GM23338 (cell line): Measurements from ENCODE around the gene ZNFX1. TPM values are rescaled to one million over a fixed set of nuclear protein-coding genes. Genes with fewer than 3 reads are reported as not detected.

ENCODE experiments used
- ATAC-seq: fragments of 200-7000 bp; cut with Tn5 transposase; 3 replicates; pipeline ENCODE4 v1.9.1; 2020
- DNase-seq: peaks from one replicate; pipeline ENCODE4 v3.0.0-alpha.2; 2015; ENCODE audit warnings: low spot score
- H2AFZ ChIP-seq: fragments of 200-600 bp; sonication (generic); 2 replicates; pipeline ENCODE4 v1.8.0; 2016; ENCODE audit warnings: antibody characterized with exemption, mild to moderate bottlenecking, moderate library complexity
- H3F3A ChIP-seq: fragments of 200-600 bp; sonication (generic); replicated peaks from 2 replicates; pipeline ENCODE4 v1.8.0; 2017; ENCODE audit warnings: antibody characterized with exemption, mixed run types, low read depth
- H3K27ac ChIP-seq: fragments of 200-600 bp; sonication (generic); 2 replicates; pipeline ENCODE4 v1.6.1; 2016; ENCODE audit warnings: low read depth
- H3K27me3 ChIP-seq: fragments of 200-600 bp; sonication (generic); 2 replicates; pipeline ENCODE4 v1.8.0; 2016; ENCODE audit warnings: mild to moderate bottlenecking, mixed run types, moderate library complexity; ENCODE audit not compliant: insufficient read depth
- H3K36me3 ChIP-seq: fragments of 200-600 bp; sonication (generic); 2 replicates; pipeline ENCODE4 v1.8.0; 2016; ENCODE audit warnings: mild to moderate bottlenecking; ENCODE audit not compliant: insufficient read depth
- H3K4me1 ChIP-seq: fragments of 200-600 bp; sonication (generic); 2 replicates; pipeline ENCODE4 v1.8.0; 2016; ENCODE audit warnings: mild to moderate bottlenecking, moderate library complexity; ENCODE audit not compliant: insufficient read depth
- H3K4me2 ChIP-seq: fragments of 200-600 bp; sonication (generic); 2 replicates; pipeline ENCODE4 v1.7.1; 2017; ENCODE audit warnings: mixed run types
- H3K4me3 ChIP-seq: fragments of 200-600 bp; sonication (generic); 2 replicates; pipeline ENCODE4 v1.6.1; 2016; ENCODE audit warnings: mixed run types
- H3K79me2 ChIP-seq: fragments of 200-600 bp; sonication (generic); replicated peaks from 2 replicates; pipeline ENCODE4 v1.8.0; 2017; ENCODE audit warnings: mild to moderate bottlenecking; ENCODE audit not compliant: insufficient read depth
- H3K9me2 ChIP-seq: fragments of 200-600 bp; sonication (generic); 2 replicates; pipeline ENCODE4 v1.8.0; 2017; ENCODE audit not compliant: insufficient read depth
- H4K20me1 ChIP-seq: fragments of 200-600 bp; sonication (generic); replicated peaks from 2 replicates; pipeline ENCODE4 v1.8.0; 2017; ENCODE audit warnings: mild to moderate bottlenecking; ENCODE audit not compliant: insufficient read depth
- H3K27ac Mint-ChIP-seq: 2 replicates; pipeline ENCODE4 v1.8.0; 2020; ENCODE audit warnings: inconsistent platforms, mild to moderate bottlenecking, moderate library complexity, mixed read lengths
- H3K27me3 Mint-ChIP-seq: 3 replicates; pipeline ENCODE4 v1.8.0; 2022; ENCODE audit warnings: low read depth, mild to moderate bottlenecking, moderate library complexity, mixed read lengths, inconsistent platforms; ENCODE audit not compliant: insufficient read depth, poor library complexity
- H3K36me3 Mint-ChIP-seq: 3 replicates; pipeline ENCODE4 v1.8.0; 2021; ENCODE audit warnings: low read depth, mild to moderate bottlenecking, inconsistent platforms, moderate library complexity, mixed read lengths
- H3K4me1 Mint-ChIP-seq: 3 replicates; pipeline ENCODE4 v1.8.0; 2020; ENCODE audit warnings: mild to moderate bottlenecking, inconsistent platforms, mixed read lengths
- H3K4me3 Mint-ChIP-seq: 3 replicates; pipeline ENCODE4 v1.8.0; 2021; ENCODE audit warnings: moderate library complexity, mild to moderate bottlenecking, inconsistent platforms, mixed read lengths
- H3K9me3 Mint-ChIP-seq: 3 replicates; pipeline ENCODE4 v1.8.0; 2020; ENCODE audit warnings: moderate library complexity, mild to moderate bottlenecking, inconsistent platforms, mixed read lengths
- CREB1 ChIP-seq: fragments of 250-450 bp; sonication (Bioruptor Pico); IDR thresholded peaks from 2 replicates; pipeline ENCODE4 v1.5.0; 2020; ENCODE audit warnings: low read depth, mild to moderate bottlenecking, moderate library complexity
- CTCF ChIP-seq, 2 experiments: fragments of 200-600 bp in 1 of 2; sonication (generic) in 1 of 2; conservative IDR thresholded peaks; 2 replicates each; pipeline versions ENCODE4 v1.5.1 to v1.6.1; 2016 to 2017; ENCODE audit warnings: antibody characterized with exemption in 2 of 2, low read depth in 2 of 2, mild to moderate bottlenecking in 2 of 2, moderate library complexity in 1 of 2
- ETS1 ChIP-seq: IDR thresholded peaks from 2 replicates; pipeline ENCODE4 v1.6.1; 2016; ENCODE audit warnings: antibody characterized with exemption
- NANOG ChIP-seq: IDR thresholded peaks from 2 replicates; pipeline ENCODE4 v1.6.1; 2016; ENCODE audit warnings: antibody characterized with exemption, borderline replicate concordance
- POLR2AphosphoS5 ChIP-seq: IDR thresholded peaks from 2 replicates; pipeline ENCODE4 v1.6.1; 2016; ENCODE audit warnings: antibody characterized with exemption, low read depth
- STAT1 ChIP-seq: IDR thresholded peaks from one replicate; pipeline ENCODE4 v1.6.1; 2016; ENCODE audit warnings: antibody characterized with exemption; ENCODE audit not compliant: unreplicated experiment
- ZNF114 ChIP-seq: fragments of 250-450 bp; sonication (Bioruptor Pico); IDR thresholded peaks from 2 replicates; pipeline ENCODE4 v1.5.0; 2020; ENCODE audit warnings: mild to moderate bottlenecking, moderate library complexity
- ZNF331 ChIP-seq: fragments of 250-450 bp; sonication (Bioruptor Pico); IDR thresholded peaks from 2 replicates; pipeline ENCODE4 v1.5.0; 2020; ENCODE audit warnings: low read depth, mild to moderate bottlenecking, moderate library complexity
- ZNF462 ChIP-seq: fragments of 250-450 bp; sonication (Bioruptor Pico); IDR thresholded peaks from 2 replicates; pipeline ENCODE4 v1.5.0; 2020; ENCODE audit warnings: mild to moderate bottlenecking, moderate library complexity
- polyA plus RNA-seq: library from polyadenylated mRNA; unstranded; fragments of >200 nt; fragmentation: Nextera tagmentation; extraction: Ambion mirVana; gene quantifications from 2 replicates; pipeline ENCODE4 v1.2.1, GENCODE V29; 2016
- total RNA-seq: library from RNA; depleted of rRNA; stranded (reverse); fragments of >200 nt; shearing (Covaris generic); gene quantifications from 2 replicates; pipeline ENCODE4 v1.2.3, GENCODE V29; 2014

ZNFX1 gene
- total and polyA plus RNA-seq, 2 experiments from 2014 or later: 6.1 to 12.1 TPM

GRCh38 chr20:49306903-49307620, 29.2 kb upstream of the ZNFX1 start (continued):
- no peak for TF ChIP-seq POLR2AphosphoS5
- TF ChIP-seq CREB1 (CRISPR knock-in tag): no peak
- no peak for TF ChIP-seq ZNF331
- no peak for TF ChIP-seq ZNF114 (CRISPR knock-in tag)
- no peak for TF ChIP-seq STAT1
- no peak for TF ChIP-seq CTCF (conservative IDR thresholded peaks at IDR 0.05; ENCODE audit: low read depth in 2 of 2)

- no peaks in the 10 kb centered on the region for H3K36me3 ChIP-seq
- DNase-seq: no peak
- H3K4me1 Mint-ChIP-seq: peaks cover 13% of the 10 kb centered on the region
- TF ChIP-seq CTCF (conservative IDR thresholded peaks at IDR 0.05; ENCODE audit: low read depth in 2 of 2): no peak
- TF ChIP-seq POLR2AphosphoS5: no peak
- no peak for TF ChIP-seq ZNF462
- TF ChIP-seq ZNF114 (CRISPR knock-in tag): no peak
- no peak for TF ChIP-seq NANOG
- no peak for TF ChIP-seq ETS1
- TF ChIP-seq CREB1 (CRISPR knock-in tag): no peak
Measured at GRCh38 chr20:49303065-49303552, 25.3 kb upstream of the ZNFX1 start.

More at GRCh38 chr20:49303065-49303552, 25.3 kb upstream of the ZNFX1 start:
- H3K4me3 ChIP-seq: no peak overlapping the region
- Mint-ChIP-seq H3K27ac (no peak overlapping the region), H3K4me3 (no peak overlapping the region), H3K36me3 (no peaks in the 10 kb centered on the region), H3K9me3 (no peaks in the 10 kb centered on the region), H3K27me3 (peaks cover 8% of the 10 kb centered on the region)
- H3K27me3 ChIP-seq: no peaks in the 10 kb centered on the region
- no peak overlapping the region for H2AFZ ChIP-seq
- no peak overlapping the region for H3K4me2 ChIP-seq
- peaks cover 4% of the 10 kb centered on the region; the same call in 1 of the 2 replicates for H3K9me2 ChIP-seq
- H3F3A ChIP-seq: no peaks in the 10 kb centered on the region
- no peaks in the 10 kb centered on the region for H4K20me1 ChIP-seq
- no peak for ATAC-seq
- peaks cover 11% of the 10 kb centered on the region; the same call in 1 of the 2 replicates for H3K4me1 ChIP-seq
- H3K79me2 ChIP-seq: no peaks in the 10 kb centered on the region
- no peak overlapping the region for H3K27ac ChIP-seq
